Forelimb muscle (tissue), 1 donor: ENCODE measurements around the gene VAMP1. TPM values are rescaled to one million over a fixed set of nuclear protein-coding genes. Genes with fewer than 3 reads are reported as not detected.
"Not testable (repeated sequence)": the region's sequence is repeated elsewhere in the genome, so short reads cannot be mapped to it uniquely, and the experiment has no call there.

ENCODE experiments used
- DNase-seq: peaks from one replicate; pipeline ENCODE4 v3.0.0-alpha.2; 2013; ENCODE audit warnings: low read depth
- polyA plus RNA-seq: library from polyadenylated mRNA; unstranded; fragments of 120-200 nt; gene quantifications from one replicate; pipeline ENCODE4 v1.2.1, GENCODE V29; 2013; ENCODE audit not compliant: insufficient read length

The VAMP1 gene
- polyA plus RNA-seq, 1 donor: 9.7 TPM

DNA sequence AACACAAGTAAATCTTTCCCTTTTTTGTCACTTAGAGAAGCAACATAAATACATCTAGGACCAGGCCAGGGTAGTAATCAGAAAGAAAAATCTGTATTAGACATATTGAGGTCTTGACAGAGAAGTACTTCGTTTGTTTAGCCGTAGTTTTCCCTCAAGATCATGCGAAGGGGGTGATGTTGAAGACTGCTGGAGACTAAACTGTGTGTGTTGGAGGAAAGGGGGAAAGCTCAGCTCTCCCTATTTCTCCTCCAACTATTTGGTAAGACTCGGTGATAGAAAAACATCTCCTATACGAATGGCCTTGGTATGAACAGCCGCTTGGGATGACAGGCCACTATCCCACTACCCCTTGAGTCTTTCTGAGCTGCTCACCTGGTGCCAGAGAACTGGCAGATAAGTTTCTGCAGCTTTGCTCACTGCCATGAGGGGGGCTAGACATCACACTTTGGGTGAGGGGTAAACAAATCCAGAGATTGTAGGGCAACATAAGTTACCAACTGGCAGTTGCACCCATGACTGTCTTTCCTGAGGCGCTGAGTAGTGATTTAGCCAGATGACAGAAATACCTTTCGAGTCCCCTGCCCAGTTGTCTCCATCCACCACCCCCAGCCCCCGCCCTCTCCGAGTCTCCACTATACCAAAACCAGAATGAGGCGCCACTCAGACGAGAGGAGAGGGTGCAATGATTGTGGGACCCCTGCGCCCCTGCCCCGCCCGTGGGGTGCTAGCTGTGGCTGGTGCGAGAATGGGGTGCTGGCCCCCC is 685 bp downstream of the VAMP1 start:
- no peak for DNase-seq

- no peak for DNase-seq
Observed at GRCh38 chr12:6469092-6469491, 1.4 kb downstream of the VAMP1 start.

DNA sequence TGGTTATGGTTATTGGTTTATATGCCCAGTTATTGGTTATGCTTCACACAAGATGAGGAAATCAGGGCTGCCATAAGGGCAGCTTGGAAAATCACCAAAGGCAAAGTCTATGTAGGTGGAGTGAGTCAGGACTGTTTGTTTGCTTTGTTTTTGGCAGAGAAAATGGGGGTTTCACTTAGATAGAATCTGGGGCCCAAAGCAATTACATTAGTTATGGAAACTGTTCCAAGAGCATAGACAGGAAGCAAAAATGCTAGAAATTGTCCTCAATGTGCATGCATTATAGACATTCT is 2.2 kb downstream of the VAMP1 start:
- DNase-seq: no peak

DNA sequence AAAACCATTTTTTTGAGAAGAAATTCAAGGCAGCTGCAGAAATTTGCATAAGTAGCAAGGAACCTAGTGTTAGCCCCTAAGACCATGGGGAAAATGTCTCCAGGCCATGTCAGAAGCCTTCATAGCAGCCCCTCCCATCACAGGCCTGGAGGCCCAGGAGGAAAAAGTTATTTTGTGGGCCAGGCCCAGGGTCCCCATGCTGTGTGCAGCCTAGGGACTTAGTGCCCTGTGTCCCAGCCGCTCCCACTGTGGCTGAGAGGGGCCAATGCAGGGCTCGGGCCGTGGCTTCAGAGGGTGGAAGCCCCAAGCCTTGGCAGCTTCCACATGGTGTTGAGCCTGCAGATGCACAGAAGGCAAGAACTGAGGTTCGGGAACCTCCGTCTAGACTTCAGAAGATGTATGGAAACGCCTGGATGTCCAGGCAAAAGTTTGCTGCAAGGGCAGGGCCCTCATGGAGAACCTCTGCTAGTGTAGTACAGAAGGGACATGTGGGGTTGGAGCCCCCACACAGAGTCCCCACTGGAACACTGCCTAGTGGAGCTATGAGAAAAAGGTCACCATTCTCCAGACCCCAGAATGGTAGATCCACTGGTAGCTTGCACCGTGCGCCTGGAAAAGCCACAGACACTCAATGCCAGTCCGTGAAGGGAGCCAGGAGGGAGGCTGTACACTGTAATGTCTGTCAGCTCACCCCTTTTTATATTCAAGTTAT is 2.8 kb downstream of the VAMP1 start:
- not testable (repeated sequence) for DNase-seq

DNA sequence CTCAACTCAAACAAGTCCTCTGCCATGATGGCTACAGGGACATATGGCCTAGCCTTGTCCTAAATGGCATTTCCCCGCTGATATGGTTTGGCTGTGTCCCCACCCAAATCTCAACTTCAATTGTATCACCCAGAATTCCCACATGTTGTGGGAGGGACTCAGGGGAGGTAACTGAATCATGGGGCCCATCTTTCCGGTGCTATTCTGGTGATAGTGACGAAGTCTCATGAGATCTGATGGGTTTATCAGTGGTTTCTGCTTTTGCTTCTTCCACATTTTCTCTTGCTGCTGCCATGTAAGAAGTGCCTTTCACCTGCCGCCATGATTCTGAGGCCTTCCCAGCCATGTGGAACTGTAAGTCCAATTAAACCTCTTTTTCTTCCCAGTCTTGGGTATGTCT is 3.7 kb downstream of the VAMP1 start:
- DNase-seq: not testable (repeated sequence)

GRCh38 chr12:6466184-6466573 is 4.3 kb downstream of the VAMP1 start:
- DNase-seq: no peak

DNA sequence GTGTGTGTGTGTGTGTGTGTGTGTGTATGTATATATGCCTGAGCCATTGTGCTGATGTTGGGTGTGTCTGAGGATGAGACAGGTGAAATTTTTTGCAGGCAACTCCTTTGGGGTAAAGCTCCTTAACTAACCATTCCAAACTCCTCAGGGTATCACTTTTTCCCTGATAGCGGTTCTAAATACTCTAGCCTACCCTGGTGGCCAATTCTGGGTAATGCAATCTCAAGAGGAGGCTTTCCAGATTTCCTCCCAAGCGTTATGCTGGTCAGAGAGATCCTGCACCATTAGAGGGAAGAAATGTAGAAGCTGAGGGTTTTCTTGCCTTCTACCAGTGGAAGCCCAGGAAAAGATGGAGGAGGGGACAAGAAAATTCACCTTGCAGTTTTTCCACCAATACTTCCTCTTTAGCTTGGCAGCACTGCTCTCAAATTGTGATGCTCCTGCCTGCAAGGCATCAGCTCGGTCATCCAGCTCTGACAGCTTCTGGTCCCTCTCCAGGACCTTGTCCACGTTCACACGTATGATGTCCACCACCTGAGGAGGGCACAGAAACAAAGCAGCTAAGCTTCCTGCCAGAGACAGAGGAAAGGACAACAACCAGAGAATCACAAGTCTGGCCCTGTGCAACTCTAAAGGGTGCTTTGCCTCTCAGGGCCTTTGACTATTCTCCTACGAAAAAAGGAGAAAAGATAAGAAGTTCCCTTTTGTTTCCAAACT is 4.9 kb downstream of the VAMP1 start:
- DNase-seq: peak; percentile 50

DNA sequence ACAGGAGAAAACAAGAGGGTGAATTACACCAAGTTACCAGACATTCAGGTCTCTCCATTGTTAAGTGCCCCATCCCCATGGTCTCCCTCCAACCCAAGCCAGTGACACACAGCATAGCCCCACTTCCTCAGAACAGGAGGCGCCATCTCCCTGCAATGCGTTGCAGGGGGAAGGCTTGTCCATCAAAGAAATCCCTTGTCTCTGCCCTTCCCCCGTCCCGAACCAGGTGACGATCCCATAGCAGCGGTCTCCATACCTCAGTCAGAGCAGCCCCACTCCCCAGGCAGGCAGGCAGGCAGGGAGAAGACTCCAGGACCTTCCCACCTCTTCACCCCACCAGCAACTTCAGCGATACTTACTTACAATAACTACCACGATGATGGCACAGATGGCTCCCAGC is 5.9 kb downstream of the VAMP1 start:
- no peak for DNase-seq

- DNase-seq: no peak
Observed at GRCh38 chr12:6463858-6464257, 6.6 kb downstream of the VAMP1 start.

DNA sequence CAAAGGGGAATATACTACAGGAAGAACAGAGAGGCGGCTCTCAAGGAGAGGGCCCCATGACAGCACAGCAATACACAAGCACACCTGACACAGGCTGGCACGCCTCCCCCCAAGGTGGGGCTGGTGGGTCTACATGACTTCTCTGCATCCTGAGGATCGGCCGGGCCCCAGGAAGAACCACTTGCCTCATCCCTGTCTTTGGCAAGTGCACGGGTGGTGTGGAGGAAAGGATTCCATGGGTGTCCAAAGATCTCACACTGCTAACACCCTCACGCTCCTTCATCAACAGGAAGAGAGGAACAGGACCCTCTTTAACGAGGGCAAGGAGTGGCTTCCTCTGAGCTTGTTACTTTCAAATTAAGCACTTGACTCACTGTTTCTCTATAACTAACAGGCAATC is 7.3 kb downstream of the VAMP1 start:
- no peak for DNase-seq

GRCh38 chr12:6462234-6462995 is 8.1 kb downstream of the VAMP1 start:
- no peak for DNase-seq

- DNase-seq: no peak
Observed at GRCh38 chr12:6461401-6462233, 8.9 kb downstream of the VAMP1 start.

GRCh38 chr12:6460751-6461371 is 9.6 kb downstream of the VAMP1 start:
- no peak for DNase-seq

DNA sequence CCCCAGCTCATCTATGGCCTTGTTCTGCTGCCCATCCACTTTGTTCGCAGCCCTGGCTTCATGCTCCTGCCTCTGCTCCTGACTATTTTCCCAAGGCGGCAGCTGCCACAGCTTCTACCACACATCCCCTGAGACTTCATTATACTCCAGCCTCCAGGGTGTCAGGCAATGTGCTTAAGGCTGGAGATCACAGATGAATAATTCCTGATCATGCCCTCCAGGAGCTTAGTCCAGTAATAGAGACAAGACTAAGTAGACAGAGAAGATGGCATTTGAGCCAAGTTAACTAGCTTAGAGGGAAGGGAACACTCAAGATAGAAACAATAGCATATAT is 11.5 kb downstream of the VAMP1 start:
- no peak for DNase-seq

DNA sequence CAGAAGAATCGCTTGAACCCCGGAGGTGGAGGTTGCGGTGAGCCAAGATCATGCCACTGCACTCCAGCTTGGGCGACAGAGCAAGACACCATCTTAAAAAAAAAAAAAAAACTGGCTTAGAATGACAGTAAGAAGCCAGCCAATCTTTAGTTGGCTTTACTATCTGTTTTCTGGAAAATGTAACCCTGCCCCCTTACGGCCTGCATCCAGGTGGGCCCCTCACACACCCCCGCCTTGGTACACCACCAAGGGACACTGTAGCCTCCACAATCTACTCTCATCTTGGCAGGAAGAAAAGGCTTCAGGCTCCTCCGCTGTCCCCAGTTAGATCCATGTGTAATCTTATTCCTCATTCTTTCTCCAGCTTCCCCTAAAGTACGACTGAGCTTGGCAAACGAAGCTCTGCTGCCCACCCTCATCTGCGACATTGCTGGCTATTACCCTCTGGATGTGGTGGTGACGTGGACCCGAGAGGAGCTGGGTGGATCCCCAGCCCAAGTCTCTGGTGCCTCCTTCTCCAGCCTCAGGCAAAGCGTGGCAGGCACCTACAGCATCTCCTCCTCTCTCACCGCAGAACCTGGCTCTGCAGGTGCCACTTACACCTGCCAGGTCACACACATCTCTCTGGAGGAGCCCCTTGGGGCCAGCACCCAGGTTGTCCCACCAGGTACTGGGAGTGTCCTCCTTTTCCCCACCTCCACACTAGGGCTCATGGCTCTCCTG is 12.0 kb downstream of the VAMP1 start:
- DNase-seq: no peak

- DNase-seq: no peak
Observed at GRCh38 chr12:6457220-6457945, 13.1 kb downstream of the VAMP1 start.

GRCh38 chr12:6452944-6453630 is 17.4 kb downstream of the VAMP1 start:
- no peak for DNase-seq

DNA sequence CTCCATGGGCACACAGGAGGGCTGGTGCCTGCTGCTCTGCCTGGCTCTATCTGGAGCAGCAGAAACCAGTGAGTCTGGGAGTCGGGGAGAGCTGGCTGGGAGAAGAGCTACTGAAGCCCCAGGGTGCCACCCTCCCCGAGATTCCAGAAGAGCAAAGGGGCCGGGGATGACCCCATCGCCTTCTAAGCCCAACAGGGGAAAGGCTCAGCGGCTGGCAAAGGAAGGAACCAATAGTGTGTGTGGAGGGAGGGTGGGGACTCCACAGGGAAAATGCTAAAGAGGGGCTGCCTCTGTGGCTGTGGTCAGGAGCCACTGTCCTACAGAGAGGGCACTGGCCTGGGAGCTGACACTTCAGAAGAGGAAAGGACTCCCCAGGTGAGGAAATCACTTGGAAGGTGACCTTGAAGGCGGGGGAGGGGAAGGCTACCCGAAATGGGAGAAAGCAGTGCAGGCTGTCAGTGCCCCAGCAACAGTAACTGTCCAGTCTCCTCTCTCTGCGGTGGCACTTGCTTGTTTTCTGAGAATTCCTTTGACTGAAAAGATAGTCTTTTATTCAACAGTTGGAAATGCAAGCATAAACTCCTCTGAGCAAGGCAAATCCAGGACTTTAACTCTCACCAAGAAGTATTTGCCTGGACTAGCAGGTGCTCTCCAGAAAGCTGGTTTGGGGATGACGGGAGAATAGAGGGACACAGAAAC is 18.1 kb downstream of the VAMP1 start:
- no peak for DNase-seq
